Activated CD4-positive, alpha-beta T cell treated with anti-CD3 and anti-CD28 coated beads for 48 hours (primary cell): ENCODE data around the gene PCDH1.

Experiments used
- DNase-seq: peaks from one replicate; pipeline ENCODE4 v3.0.0-alpha.2; 2020

Gene PCDH1

DNA sequence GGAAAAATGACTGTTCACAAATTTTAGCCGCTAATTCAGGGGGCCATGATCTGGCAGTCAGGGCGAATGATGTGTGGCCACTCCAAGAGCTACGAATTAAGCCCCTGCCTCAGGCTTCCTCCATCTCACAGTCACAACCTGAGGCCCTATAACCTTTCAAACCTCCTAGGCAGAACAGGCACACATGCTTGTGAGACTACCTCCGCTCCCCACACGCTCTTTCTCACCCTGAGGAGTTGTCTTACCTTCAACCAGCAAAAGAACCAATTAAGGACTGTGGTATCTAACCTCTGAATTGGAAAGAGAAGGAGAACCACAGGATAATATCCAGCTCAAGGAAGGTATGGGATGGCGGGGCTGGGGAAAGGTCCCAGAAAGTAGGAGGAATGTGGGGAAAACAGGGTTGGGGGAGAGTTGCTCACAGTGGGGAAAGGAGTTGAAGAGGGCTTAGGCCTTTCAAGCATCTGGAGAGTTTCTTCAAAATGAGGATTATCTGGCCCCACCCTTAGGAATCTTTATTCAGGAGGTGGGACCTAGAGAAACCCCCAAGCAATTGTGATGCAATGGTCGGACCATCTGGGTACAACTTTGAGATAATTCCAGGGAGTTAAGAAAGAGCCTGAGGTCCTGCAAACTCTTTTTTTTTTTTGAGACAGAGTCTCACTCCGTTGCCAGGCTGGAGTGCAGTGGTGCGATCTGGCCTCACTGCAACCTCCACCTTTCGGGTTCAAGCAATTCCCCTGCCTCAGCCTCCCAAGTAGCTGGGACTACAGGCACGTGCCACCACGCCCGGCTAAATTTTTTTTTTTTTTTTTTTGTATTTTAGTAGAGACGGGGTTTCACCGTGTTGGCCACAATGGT is 5.5 kb downstream of the PCDH1 start:
- no peak for DNase-seq

DNA sequence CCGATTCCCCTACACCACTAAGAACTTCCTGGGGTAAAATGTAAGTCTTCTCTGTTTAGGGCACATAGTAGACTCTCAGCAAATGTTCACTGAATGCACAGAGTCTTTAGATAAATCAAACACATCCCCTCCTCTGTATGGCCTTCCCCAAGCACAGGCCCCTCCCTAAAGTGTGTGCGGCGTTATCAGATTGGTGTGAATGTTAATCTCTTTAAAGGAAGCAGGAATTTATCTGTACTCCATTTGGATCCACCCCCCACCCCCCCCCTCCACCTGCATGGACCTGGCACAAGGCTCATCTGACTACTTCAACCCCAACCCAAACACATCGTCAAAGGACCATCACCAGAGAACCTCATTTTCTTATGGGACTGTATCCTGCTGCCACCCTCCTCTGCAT is 6.3 kb downstream of the PCDH1 start:
- DNase-seq, result no peak

DNA sequence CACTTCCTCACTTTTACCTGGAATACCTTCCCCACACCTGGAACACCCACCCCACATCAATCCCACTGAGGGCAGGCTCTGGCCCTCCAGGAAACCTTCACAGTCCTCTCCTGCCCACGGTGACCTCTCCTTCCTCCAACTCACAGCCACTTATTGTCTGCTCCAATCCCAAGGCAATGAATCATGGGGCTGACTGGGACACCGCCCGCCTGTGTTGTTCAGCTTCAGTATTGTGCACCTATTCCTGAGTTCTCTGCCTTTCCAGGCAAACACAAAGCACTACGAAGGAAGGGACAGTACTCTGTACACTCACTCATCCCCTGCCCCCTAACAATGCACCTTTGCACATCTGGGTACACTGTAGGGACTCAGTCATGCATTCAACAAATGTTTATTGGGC is 7.3 kb downstream of the PCDH1 start:
- no peak for DNase-seq

DNA sequence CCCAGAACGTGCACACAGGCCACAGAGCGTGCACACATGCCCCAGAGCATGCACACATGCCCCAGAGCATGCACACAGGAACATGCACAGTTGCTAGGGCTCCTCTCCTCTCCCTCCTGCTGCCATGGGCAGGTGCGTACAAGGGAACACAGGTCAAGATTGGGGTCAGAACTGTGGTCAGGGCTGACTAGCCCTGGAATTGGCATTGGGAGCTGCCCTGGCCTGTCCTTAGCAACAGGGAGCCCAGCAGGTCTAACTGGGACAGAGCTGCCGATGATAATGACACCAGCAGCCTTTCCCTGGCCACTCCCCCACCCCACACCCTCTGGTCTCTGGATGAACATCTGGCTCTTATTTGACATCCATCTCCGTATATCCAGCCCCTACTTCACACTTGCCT is 8.0 kb downstream of the PCDH1 start:
- no peak for DNase-seq

DNA sequence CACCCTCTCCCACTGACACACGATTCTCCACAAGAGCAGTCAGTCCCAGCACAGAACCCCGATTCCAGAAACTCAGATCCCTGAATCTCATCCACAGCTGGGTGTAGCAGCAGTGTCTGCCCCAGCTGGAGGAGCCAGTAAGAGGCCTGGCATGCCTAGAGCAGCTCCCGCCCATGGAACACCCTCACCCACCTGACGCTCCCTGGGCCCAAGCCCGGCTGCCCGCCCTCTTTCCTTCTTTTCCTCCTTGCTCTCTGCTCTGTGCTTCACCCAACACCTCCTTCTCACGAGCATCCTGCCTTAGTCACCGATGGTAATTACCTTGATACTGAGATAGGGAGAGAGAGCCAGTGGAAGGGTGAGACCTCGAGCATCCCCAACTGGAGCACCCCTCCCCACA is 8.7 kb downstream of the PCDH1 start:
- DNase-seq, result no peak

DNA sequence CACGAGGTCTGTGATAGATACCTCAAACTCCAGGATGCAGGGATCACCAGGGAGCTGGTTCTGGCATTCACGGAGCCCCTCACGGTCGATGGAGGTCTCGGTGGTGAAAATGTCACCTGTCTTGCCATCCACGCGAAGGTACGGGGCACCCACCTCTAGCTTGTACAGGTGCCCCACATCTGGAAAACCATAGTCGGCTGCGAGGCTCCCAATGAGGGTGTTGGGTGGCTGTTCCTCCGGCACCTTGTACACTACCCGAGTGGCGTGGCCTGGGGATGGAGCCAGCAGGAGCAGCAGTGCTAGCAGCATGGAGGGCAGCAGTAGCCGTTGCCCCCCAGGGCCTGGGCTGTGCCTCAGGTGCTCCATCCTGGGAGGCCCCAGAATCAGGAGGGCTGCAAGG is 9.2 kb downstream of the PCDH1 start:
- DNase-seq, result no peak

DNA sequence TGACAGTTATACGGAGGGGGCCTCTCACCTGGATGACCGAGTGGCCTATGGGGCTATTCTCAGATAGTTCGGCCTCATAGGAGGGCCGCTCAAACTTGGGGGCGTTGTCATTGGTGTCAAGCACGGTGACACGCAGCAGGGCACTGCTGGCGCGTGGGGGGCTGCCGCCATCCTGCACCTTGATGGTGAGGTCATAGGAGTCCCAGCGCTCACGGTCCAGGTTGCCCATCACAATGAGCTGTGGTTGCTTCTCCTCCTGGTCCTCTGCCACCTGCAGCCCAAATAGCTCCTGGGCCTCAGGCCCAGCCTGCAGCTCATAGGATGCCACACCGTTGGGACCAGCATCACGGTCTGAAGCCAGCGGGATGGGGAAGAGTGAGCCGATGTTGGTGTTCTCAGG is 9.7 kb downstream of the PCDH1 start:
- no peak for DNase-seq

DNA sequence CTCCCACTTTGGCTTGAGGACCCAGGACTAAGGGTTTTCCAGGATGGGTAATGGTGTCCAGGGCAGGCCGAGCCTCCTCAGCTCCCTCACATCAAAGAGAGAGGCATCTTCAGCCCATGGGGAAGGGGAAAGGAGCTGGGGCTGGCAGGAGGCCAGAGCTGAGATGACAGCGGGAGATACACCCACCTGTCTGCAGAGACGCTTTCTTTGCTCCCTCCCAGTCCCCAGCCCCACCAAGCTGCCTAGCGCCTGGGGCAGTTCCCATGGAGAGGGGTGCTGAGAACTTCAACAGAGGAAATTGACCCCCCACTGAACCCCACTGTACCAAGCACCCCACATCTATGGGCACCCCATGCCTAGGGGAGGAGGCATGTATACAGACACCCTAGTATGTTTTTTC is 10.6 kb downstream of the PCDH1 start:
- DNase-seq, result no peak

DNA sequence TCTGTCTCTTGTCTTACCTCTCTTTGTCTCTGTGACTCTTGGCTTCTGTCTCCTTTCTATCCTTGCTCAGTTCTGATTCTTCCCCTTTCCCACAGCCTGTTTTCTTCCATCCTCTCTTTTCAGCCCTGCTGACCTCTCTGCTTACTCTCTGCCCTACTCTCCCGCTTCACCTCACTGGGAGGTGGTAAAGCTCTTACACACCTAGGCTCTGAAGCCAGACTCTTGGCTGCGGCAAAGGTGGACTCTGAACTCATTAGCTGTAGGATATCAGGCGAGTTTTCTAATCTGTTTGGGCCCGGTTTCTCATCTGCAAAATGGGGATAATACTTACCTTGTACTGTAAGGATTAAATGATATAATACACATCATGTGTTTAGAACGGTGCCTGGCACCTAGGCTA is 11.1 kb downstream of the PCDH1 start:
- no peak for DNase-seq

DNA sequence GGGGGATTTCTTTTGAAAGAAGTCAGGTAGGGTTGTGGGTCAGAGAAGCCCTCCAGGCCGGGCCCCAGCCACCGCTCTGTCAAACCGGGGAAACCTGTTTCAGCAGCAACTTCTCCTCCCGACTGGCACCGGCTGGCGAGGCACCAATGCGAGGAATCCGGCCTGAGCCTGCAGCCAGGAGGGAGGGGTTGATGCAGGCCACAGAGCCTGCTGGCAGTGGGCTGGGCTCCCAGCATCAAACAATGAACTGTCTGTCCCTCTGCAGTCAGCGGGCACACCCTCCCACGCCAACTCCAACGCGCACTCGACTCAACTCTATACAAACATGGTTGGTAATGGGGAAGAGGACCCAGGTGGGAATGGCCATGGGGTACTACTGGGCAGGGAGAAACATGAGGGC is 12.1 kb downstream of the PCDH1 start:
- no peak for DNase-seq

DNA sequence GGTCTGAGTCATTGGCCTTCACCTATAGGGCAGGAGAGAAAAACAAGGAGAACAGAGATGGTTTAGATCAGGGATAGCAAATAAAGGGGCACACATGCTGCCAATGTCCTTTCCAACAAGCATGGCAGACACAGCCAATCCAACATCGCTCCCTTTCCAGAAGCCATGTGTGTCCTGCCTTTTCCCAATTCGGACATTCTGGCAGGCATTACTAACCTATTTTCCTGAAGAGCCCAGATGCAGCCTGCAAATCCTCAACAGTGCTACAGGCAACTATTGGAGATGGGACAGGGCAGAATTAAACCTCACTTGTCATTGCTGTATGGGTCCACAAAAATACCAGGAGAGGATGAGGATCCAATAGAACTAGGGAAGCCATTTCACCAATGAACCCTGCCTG is 12.8 kb downstream of the PCDH1 start:
- DNase-seq, result no peak

DNA sequence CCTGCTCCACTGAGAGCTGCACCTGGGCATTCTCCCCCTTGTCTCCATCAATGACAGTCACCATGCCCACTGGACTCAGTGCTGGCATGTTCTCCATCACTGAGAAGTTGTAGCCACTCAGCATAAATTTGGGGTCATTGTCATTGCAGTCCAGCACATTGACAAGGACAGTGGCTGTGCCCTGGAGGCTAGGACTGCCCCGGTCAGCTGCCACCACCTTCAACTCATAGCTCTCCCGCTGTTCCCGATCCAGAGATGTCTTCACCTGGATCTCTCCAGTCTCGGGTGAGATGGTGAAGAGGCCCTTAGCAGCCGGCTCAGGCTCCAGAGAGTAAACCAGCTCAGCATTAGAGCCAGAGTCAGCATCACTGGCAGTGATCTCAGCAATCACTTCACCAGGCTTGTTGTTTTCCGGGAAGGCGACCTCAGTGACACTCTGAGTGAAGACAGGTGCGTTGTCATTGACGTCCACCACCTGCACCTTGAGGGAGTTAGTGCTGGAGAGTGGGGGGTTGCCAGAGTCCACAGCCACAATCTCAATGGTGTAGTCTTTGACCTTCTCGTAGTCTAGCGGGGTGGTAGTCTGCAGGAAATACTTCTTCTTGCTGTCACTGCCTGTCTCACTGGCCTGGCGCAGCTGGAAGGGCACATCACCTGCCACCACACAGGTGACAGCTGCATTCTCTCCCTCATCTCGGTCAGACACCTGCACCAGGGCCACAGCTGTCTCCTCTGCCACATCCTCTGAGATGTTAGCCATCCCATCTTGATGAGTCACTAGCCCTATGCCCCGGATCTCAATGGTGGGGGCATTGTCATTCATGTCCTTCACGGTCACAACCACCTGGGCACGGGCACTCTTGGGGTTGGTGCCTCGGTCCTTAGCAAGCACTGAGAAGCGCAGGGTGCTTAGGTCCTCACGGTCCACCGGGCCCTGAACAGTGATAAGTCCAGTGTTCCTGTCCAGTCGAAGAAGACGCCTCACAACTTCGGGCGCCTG is 13.5 kb downstream of the PCDH1 start:
- no peak for DNase-seq

DNA sequence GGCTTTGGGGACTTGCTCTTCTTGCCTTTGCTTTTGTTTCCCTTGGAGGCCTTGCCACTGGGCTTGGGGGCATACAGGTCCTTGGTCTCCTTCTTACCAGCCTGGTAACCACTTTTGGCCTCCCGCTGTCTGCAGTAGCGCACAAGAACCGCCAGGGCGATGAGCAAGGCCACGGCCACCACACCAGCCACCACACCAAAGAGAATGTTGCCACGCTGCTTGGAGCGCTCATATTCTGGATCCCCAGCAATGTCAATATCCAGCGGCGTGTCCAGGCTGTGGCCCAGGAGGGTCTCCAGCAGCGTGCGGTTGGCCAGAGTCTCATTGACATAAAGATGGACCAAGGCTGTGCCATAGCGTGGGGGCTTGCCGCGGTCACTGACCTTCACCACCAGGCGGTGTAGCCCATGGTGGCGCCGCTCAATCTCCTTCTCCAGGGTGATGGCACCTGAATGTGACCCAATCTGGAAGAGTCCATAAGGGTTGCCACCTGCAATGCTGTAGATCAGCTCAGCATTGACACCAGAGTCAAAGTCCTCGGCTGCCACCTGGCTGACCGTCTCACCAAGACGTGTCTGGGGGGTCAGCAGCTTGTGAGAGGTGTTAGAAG is 14.5 kb downstream of the PCDH1 start:
- DNase-seq, result no peak

DNA sequence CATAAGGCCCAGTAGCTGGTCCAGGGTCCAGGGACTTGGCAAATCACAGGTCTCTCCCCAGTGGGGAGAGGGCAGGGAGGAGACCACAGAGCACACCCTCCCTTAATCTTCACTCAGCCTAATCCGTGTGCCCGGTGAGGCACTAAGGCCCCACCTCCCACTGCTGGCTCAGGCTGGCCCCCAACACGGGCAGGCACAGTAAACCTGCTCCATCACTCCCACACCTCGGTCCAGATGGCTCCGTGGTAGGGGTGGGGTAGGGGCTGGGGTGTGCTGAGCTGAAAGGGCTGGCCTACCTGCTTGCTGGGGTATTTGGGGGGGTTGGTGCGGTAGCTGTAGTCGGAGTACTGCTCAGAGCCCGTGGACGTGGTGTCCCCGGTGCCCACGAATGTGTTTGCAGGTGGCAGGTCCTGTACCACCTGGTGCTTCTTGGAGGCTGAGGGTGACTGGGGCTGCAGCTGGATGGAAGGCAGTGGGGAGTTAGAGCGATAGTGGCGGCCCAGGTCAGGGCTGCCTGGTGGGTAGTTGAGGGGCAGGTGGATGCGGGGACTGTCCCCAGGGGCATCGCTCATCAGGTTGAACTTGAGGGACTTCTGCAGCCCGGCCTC is 15.2 kb downstream of the PCDH1 start:
- DNase-seq, result no peak

DNA sequence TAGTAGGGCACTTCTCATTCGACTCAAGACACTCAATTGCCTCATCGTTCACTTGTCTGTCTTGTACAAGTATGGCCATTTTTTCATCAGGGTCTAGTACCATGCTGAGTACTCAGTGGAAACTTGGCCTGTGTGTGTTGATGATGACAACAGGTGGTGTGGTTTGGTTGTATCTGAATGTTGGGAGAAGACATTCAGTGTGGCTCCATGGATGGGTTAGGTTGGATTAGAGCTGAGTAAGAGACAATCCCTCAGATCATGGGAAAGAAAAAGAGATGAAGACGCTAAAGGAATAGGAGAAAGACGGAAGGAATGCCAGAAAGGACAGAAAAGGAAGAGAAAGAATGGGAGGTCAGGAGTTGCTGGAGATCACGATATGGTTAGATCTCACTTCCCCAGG is 17.0 kb downstream of the PCDH1 start:
- DNase-seq, result no peak

DNA sequence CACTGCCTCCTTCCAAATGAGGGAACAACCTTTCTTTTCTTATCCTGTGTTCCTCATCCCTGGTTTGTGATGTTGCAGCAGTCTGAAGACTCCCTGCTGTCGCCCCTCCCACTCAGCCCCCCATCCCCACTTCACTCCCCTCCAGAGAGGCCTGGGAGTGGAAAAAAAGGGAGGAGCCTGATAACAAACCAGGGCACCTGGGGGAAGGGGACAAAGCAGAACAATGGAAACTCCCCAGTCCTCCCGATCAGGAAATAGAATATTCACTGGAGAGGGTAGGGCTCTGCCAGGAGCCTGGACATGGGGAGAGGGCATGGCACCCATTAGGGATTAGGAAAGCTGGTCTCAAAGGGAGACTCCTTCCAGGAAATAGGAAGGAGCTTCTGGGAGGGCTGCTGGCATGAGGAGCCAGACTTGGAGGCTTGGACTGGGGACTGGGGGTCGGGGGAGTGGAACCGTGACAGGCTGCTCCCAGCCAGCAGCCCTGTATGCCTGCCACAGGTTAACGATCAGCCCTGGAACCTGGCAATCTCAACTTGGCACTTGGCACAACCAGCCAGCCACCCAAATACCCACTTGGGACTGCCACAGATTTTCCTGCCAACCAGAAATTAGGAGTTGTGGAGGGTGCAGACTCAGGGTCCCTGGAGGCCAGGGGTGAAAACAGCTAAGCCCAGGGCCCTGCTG is 20.0 kb downstream of the PCDH1 start:
- DNase-seq, result no peak

DNA sequence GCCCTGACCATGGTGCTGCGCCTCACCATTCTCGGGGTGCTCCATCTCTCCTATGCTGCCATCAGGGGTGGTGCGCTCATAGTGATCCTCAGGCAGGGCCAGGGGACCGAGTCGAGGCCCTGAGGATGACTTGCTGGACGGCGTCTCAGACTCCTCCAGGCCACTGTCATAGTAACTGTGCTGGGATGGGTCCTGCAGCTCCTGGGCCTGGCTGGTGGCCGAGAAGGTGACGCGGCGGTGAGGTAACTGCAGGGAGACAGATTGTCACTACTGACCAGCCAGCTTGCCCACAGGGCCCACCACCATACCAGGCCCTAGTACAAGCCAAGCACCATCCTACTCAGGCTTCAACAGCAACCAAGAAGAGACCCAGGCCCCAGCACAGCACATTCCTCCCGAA is 21.0 kb downstream of the PCDH1 start:
- DNase-seq, result no peak

DNA sequence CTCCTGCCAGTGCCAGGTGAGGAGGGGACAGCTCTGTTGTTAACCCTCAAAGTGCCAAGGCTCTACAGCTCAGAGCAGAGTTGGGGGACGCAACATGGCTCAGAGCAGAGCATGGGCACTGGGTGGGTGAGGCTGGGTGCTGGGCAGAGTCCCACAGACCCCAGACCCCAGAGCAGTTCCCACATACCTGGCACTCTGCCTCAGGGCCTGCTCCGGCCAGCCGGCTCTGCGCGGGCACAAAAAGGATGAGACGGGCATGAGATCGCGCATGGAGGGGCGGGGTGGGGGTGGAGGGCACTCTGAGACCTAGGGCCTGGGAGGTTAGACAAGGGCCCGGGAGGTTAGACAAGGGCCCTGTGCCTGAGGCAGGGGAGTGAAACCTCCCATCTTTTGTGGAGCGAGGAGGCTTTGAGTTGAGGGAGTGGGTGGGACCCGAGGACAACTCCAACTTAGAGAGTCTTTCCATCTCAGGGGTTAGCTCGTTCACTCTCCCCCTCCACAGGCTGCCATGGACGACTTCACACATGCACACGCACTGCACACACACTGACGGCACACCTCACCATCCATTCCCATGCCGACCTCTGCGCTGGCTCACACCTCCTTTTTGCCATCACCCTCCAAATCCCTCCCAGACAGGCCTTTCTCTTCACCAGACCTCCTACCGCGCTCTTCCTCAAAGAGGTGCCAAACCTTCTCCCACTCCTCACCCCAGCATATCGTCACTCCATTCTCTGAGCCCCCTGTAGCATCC is 22.0 kb downstream of the PCDH1 start:
- no peak for DNase-seq

DNA sequence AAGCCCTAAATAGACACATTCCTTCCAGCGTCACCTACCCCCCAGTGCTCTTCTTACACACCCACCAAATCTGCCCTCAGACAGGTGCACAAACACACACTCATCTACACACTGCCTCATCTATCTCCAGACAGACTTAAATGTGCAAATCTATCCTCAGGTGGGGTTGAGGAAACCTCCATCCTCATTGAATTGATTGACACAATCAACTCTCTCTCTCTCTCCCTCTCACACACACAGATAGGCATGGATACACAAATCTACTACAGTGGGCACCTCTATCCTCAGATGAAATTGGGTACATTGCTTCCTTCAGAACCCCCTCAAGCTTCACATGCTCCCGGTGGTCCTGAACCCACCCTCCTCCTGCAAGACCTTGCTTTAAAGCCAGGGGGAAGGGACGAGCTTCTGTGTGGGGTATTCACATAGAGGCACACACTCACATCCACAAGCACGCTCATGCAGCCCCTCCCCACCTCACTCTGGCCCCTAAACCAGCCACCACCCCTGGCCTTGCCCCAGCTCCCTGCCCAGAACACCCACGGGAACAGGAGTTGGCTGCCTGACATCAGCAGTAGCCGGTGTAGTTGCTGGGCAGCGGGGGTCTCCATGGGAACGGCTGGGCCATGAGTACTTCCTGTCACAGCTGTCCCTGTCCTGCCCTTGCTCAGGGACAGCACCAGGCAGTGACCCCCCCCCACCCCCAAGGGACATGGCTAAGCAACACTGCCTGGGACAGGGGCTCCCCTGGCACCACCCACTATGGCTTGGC is 22.8 kb downstream of the PCDH1 start:
- no peak for DNase-seq

DNA sequence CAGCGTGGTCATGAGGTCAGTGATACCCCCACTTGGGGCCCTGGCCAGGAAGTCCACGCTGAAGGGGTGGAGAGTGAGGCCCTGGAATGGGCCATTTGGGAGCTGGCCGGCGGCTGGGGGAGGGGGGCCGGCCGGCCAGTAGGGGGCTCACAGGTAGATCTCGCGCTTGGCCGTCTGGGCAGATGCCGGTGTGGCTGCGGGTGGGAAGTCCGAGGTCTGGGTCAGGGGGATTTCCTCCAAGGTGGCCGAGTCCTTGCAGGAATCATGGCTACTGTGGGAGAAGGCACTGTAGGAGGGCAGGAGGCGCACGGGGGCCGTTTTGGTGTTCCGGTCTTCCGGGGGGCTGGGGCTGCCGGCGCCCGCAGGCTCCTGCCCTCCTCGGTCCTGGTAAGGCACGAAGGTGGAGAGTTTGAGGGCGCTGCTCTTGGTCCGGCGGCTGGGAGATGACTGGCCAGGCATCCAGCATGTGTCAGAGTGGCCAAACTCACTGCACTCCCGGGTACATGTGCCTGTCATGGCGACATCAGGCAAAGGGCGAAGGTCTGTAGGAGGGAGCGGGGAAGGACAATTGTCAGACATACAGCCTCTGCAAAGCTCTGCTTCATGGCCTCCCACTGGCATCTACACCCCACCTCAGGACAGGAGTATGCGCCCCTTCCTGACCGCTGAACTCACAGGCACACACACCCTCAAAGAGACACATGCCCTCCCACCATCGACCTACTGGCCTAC is 24.1 kb downstream of the PCDH1 start:
- no peak for DNase-seq
